SK-N-MC (cell line): ENCODE measurements around the gene ABL1.

Experiments used
- EZH2 ChIP-seq: fragments of 200-600 bp; sonication (generic); IDR thresholded peaks from one replicate; pipeline ENCODE4 v1.6.1; 2017; ENCODE audit warnings: antibody characterized with exemption
- POLR2AphosphoS5 ChIP-seq: IDR thresholded peaks from 2 replicates; pipeline ENCODE4 v1.6.1; 2012; ENCODE audit warnings: mild to moderate bottlenecking, low read depth, low read length, borderline replicate concordance

GRCh38 chr9:130833031-130833990 is 1.7 kb upstream of the ABL1 start:
- no peak for TF ChIP-seq EZH2
- TF ChIP-seq POLR2AphosphoS5: no peak
